Loucy (cell line): ENCODE measurements around the gene RERE.

Experiments
- EZH2phosphoT487 ChIP-seq: fragments of 200-600 bp; IDR thresholded peaks from 2 replicates; pipeline ENCODE4 v1.6.1; 2018; ENCODE audit warnings: antibody characterized with exemption, mild to moderate bottlenecking, moderate library complexity, borderline replicate concordance
- TF ChIP-seq, protein P1 (sequence below): fragments of 200-600 bp; sonication (generic); conservative IDR thresholded peaks from 2 replicates; pipeline ENCODE4 v1.5.1; 2014; ENCODE audit warnings: mild to moderate bottlenecking, antibody characterized with exemption, low read length

GRCh38 chr1:8533124-8533523, 284.3 kb downstream of the RERE start:
- TF ChIP-seq, protein P1, sequence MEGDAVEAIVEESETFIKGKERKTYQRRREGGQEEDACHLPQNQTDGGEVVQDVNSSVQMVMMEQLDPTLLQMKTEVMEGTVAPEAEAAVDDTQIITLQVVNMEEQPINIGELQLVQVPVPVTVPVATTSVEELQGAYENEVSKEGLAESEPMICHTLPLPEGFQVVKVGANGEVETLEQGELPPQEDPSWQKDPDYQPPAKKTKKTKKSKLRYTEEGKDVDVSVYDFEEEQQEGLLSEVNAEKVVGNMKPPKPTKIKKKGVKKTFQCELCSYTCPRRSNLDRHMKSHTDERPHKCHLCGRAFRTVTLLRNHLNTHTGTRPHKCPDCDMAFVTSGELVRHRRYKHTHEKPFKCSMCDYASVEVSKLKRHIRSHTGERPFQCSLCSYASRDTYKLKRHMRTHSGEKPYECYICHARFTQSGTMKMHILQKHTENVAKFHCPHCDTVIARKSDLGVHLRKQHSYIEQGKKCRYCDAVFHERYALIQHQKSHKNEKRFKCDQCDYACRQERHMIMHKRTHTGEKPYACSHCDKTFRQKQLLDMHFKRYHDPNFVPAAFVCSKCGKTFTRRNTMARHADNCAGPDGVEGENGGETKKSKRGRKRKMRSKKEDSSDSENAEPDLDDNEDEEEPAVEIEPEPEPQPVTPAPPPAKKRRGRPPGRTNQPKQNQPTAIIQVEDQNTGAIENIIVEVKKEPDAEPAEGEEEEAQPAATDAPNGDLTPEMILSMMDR: no peak
- no peak for TF ChIP-seq EZH2phosphoT487
